ENCODE measurements around the gene KRTAP12-2. TPM values are rescaled to one million over a fixed set of nuclear protein-coding genes. Genes with fewer than 3 reads are reported as not detected.
"Not testable (repeated sequence)": the region's sequence is repeated elsewhere in the genome, so short reads cannot be mapped to it uniquely, and the experiment has no call there.

KRTAP12-2 gene
- total RNA-seq, 3 donors from 2014 or later = not detected

GRCh38 chr21:44686000-44686781 is 19.5 kb upstream of the KRTAP12-2 start:
- H3K36me3 ChIP-seq = no peaks in the 10 kb centered on the region
- TF ChIP-seq CTCF (IDR thresholded peaks at IDR 0.05) (no peak), POLR2AphosphoS5 (IDR thresholded peaks at IDR 0.05) (no peak), POLR2A (IDR thresholded peaks at IDR 0.05) (no peak)
- H3K4me3 ChIP-seq = no peak overlapping the region
- no peak overlapping the region for H3K27ac ChIP-seq
- H3K4me1 ChIP-seq = no peaks in the 10 kb centered on the region
- DNase-seq (ENCODE audit: low spot score in 2 of 2) = no peak
- no peaks in the 10 kb centered on the region for H3K9me3 ChIP-seq
- H3K27me3 ChIP-seq = peaks cover 0 to 31% of the 10 kb centered on the region in 2 donors
- intact Hi-C loops (cut with DNase I; ENCODE audit: low total_unique reads) = no loop called here

- H3K4me1 ChIP-seq; H3K27ac ChIP-seq; DNase-seq (ENCODE audit: low spot score in 2 of 2); H3K9me3 ChIP-seq; H3K4me3 ChIP-seq; intact Hi-C loops (cut with DNase I; ENCODE audit: low total_unique reads); H3K36me3 ChIP-seq: not testable (repeated sequence)
- H3K27me3 ChIP-seq = peaks cover 0 to 31% of the 10 kb centered on the region in 2 donors
Measured at GRCh38 chr21:44685050-44685449, 18.3 kb upstream of the KRTAP12-2 start.

- Histone ChIP-seq H3K4me3 (no peak overlapping the region), H3K27me3 (peaks cover 0 to 31% of the 10 kb centered on the region in 2 donors), H3K36me3 (no peaks in the 10 kb centered on the region), H3K27ac (no peak overlapping the region), H3K4me1 (no peaks in the 10 kb centered on the region), H3K9me3 (no peaks in the 10 kb centered on the region)
- TF ChIP-seq CTCF (IDR thresholded peaks at IDR 0.05) (no peak), POLR2A (IDR thresholded peaks at IDR 0.05) (no peak), POLR2AphosphoS5 (IDR thresholded peaks at IDR 0.05) (no peak)
- no peak for DNase-seq (ENCODE audit: low spot score in 2 of 2)
- intact Hi-C loops (cut with DNase I; ENCODE audit: low total_unique reads) = no loop called here
Measured at GRCh38 chr21:44684483-44684882, 17.8 kb upstream of the KRTAP12-2 start.

- Histone ChIP-seq H3K36me3 (no peaks in the 10 kb centered on the region), H3K9me3 (no peaks in the 10 kb centered on the region), H3K27ac (no peak overlapping the region), H3K4me3 (no peak overlapping the region), H3K4me1 (no peaks in the 10 kb centered on the region), H3K27me3 (peaks cover 0 to 31% of the 10 kb centered on the region in 2 donors)
- TF ChIP-seq POLR2AphosphoS5 (IDR thresholded peaks at IDR 0.05) = no peak
- TF ChIP-seq POLR2A (IDR thresholded peaks at IDR 0.05) = no peak
- TF ChIP-seq CTCF (IDR thresholded peaks at IDR 0.05) = no peak
- intact Hi-C loops (cut with DNase I; ENCODE audit: low total_unique reads) = no loop called here
- no peak for DNase-seq (ENCODE audit: low spot score in 2 of 2)
Measured at GRCh38 chr21:44684077-44684476, 17.4 kb upstream of the KRTAP12-2 start.

- intact Hi-C loops (cut with DNase I; ENCODE audit: low total_unique reads) = no loop called here
- Histone ChIP-seq H3K4me1 (no peaks in the 10 kb centered on the region), H3K36me3 (no peaks in the 10 kb centered on the region), H3K27ac (no peak overlapping the region), H3K4me3 (no peak overlapping the region), H3K27me3 (peaks cover 0 to 19% of the 10 kb centered on the region in 2 donors), H3K9me3 (no peaks in the 10 kb centered on the region)
- no peak for DNase-seq (ENCODE audit: low spot score in 2 of 2)
- TF ChIP-seq POLR2AphosphoS5 (IDR thresholded peaks at IDR 0.05) (no peak), CTCF (IDR thresholded peaks at IDR 0.05) (no peak), POLR2A (IDR thresholded peaks at IDR 0.05) (no peak)
Measured at GRCh38 chr21:44682580-44683151, 15.9 kb upstream of the KRTAP12-2 start.
